ENCODE data around the gene MRPL20.
"Not testable (repeated sequence)": the region's sequence is repeated elsewhere in the genome, so short reads cannot be mapped to it uniquely, and the experiment has no call there.

MRPL20 gene

GRCh38 chr1:1415751-1416150 lies 8.7 kb upstream of the MRPL20 start:
- no peak overlapping the region for H3K4me3 ChIP-seq (ENCODE audit: low read length)
- DNase-seq (ENCODE audit: low read depth) = no peak
- TF ChIP-seq CTCF (conservative IDR thresholded peaks at IDR 0.05; ENCODE audit: low read depth, low read length) = no peak

DNA sequence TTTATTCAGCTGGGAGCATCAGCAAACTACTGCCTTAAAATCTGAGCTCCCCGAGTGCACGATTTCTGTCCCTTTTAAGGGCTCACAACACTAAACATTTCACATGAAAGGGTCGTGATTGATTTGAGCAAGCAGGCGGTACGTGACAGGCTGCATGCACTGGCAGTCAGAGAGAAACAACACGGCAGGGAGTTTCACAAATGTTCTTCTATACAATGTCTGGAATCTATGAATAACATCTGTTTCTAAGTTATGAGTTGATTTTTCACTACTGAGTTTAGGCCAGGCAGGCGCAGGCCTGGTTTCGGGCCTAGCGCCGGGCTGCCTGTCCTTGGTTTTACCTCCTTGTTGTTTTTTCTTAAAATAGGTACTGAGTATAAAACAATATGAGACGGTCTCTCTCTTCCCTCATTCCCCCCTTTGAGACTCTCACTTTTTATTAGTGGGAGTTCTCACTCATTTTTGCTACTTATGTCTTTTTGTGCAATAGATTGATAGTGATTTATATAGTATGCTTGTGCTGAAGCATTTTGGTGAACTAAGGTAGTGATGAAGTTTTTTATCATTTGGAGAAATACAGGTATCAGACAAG lies 5.3 kb upstream of the MRPL20 start:
- not testable (repeated sequence) for H3K4me3 ChIP-seq (ENCODE audit: low read length); DNase-seq (ENCODE audit: low read depth)

GRCh38 chr1:1411626-1412025 lies 4.5 kb upstream of the MRPL20 start:
- H3K4me3 ChIP-seq (ENCODE audit: low read length) = no peak overlapping the region
- no peak for TF ChIP-seq CTCF (conservative IDR thresholded peaks at IDR 0.05; ENCODE audit: low read depth, low read length)
- no peak for DNase-seq (ENCODE audit: low read depth)

- DNase-seq (ENCODE audit: low read depth); H3K4me3 ChIP-seq (ENCODE audit: low read length): not testable (repeated sequence)
These were observed 3.1 kb upstream of the MRPL20 start for GRCh38 chr1:1410238-1410637.

GRCh38 chr1:1407636-1408318 lies 684 bp upstream of the MRPL20 start:
- peak overlapping the region; percentile 85 for H3K4me3 ChIP-seq (ENCODE audit: low read length)
- peak; percentile 27 for DNase-seq (ENCODE audit: low read depth)
- TF ChIP-seq CTCF (conservative IDR thresholded peaks at IDR 0.05; ENCODE audit: low read depth, low read length) = no peak

DNA sequence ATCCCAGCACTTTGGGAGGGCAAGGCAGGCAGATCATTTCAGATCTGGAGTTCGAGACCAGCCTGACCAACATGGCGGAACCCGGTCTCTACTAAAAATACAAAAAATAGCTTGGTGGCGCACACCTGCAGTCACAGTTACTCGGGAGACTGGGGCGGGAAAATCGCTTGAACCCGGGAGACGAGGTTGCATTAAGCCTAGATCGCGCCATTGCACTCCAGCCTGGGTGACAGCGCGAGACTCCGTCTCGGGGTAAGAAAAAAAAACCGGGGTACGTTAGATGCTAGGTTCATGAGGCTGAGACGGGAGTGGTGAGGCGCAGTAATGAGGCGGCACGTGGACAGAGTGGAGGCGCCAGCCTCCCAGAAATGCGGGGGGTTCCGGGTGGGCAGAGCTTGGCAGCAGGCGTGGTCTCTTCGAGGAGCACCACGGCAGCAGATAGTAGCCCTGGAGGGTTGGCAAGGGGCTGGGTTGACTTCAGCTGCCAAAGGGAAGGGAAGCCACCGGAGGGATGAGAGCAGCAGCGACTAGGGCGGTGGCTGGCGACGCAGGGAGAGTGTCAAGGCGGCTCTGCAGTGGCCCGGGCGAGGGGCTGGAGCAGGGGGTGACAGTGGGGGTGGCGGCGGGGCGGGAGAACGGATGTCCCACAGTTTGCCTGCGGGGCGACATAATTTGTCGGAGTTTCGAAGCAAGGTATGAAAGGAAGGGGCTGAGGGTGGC lies 832 bp downstream of the MRPL20 start:
- H3K4me3 ChIP-seq (ENCODE audit: low read length) = peak overlapping the region; percentile 85
- TF ChIP-seq CTCF (conservative IDR thresholded peaks at IDR 0.05; ENCODE audit: low read depth, low read length) = no peak
- no peak for DNase-seq (ENCODE audit: low read depth)

DNA sequence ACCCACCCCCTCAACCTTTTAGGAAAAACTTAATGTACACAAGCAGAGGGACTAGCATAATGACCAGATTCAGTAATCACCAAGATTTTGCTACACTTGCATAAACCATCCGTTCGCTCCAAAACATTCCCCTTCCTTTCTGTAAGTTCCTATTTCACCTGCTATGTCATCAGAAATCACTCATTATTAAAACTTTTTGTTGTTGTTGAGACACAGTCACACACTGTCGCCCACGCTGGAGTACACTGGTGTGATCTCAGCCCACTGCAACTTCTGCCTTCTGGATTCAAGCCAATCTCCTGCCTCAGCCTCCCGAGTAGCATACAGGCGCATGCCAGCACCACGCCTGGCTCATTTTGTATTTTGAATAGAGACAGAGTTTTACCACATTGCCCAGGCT lies 3.4 kb downstream of the MRPL20 start:
- TF ChIP-seq CTCF (conservative IDR thresholded peaks at IDR 0.05; ENCODE audit: low read depth, low read length) = no peak
- no peak overlapping the region for H3K4me3 ChIP-seq (ENCODE audit: low read length)
- no peak for DNase-seq (ENCODE audit: low read depth)

DNA sequence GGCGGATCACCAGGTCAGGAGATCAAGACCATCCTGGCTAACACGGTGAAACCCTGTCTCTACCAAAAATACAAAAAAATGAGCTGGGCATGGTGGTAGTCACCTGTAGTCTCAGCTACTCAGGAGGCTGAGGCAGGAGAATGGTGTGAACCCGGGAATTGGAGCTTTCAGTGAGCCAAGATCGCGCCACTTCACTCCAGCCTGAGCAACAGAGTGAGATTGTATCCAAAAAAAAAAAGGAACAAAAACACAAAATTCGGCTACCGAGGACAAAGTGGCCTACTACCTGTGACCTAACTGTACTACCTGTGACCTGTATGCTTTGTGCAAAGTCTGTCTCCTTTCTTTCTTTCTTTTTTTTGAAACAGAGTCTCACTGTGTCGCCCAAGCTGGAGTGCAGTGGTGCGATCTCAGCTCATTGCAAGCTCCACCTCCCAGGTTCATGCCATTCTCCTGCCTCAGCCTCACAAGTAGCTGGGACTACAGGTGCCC lies 4.1 kb downstream of the MRPL20 start:
- not testable (repeated sequence) for DNase-seq (ENCODE audit: low read depth); H3K4me3 ChIP-seq (ENCODE audit: low read length)

Measured in retinal pigment epithelial cell (primary cell).